Activated CD4-positive, alpha-beta T cell treated with anti-CD3 and anti-CD28 coated beads, Interleukin-2, amount 10 ng/mL, durations not matched to agents 24 days and 14 days (primary cell): ENCODE results near the gene CMSS1. TPM values are rescaled to one million over a fixed set of nuclear protein-coding genes. Genes with fewer than 3 reads are reported as not detected.

Source experiments
- DNase-seq: peaks from one replicate; pipeline ENCODE4 v3.0.0; 2022
- H3K27ac Mint-ChIP-seq: one replicate; pipeline ENCODE4 v1.8.0; 2022; ENCODE audit warnings: mild to moderate bottlenecking, mixed read lengths
- H3K27me3 Mint-ChIP-seq: one replicate; pipeline ENCODE4 v1.8.0; 2022; ENCODE audit warnings: mixed read lengths
- H3K36me3 Mint-ChIP-seq: one replicate; pipeline ENCODE4 v1.8.0; 2022; ENCODE audit warnings: low read depth, mild to moderate bottlenecking, mixed read lengths
- H3K4me1 Mint-ChIP-seq: one replicate; pipeline ENCODE4 v1.8.0; 2021; ENCODE audit warnings: mixed read lengths
- H3K4me3 Mint-ChIP-seq: one replicate; pipeline ENCODE4 v1.8.0; 2022; ENCODE audit warnings: mild to moderate bottlenecking, moderate library complexity, mixed read lengths
- H3K9me3 Mint-ChIP-seq: one replicate; pipeline ENCODE4 v1.8.0; 2021; ENCODE audit warnings: mixed read lengths
- intact Hi-C: fragments of 100-400 bp; cut with micrococcal nuclease; formaldehyde crosslinking; loops from one replicate; pipeline ENCODE4 v1.15.1; 2023
- total RNA-seq: library from RNA; stranded (reverse); gene quantifications from 2 replicates; pipeline ENCODE4 v1.2.3, GENCODE V29; 2022

The CMSS1 gene
- total RNA-seq, 1 donor from 2014 or later = 126 TPM

GRCh38 chr3:100020876-100021644 is 203.4 kb downstream of the CMSS1 start:
- Mint-ChIP-seq H3K4me1 (peaks cover 2% of the 10 kb centered on the region), H3K27ac (no peak overlapping the region), H3K36me3 (peaks cover 2% of the 10 kb centered on the region), H3K9me3 (no peaks in the 10 kb centered on the region), H3K27me3 (no peaks in the 10 kb centered on the region), H3K4me3 (no peak overlapping the region)
- intact Hi-C loops = no loop called here
- DNase-seq = no peak

- no peak overlapping the region for H3K4me3 Mint-ChIP-seq
- no peaks in the 10 kb centered on the region for H3K9me3 Mint-ChIP-seq
- no peak for DNase-seq
- intact Hi-C loops = no loop called here
- H3K36me3 Mint-ChIP-seq = peaks cover 2% of the 10 kb centered on the region
- H3K27ac Mint-ChIP-seq = no peak overlapping the region
- H3K4me1 Mint-ChIP-seq = peaks cover 2% of the 10 kb centered on the region
- H3K27me3 Mint-ChIP-seq = no peaks in the 10 kb centered on the region
These were observed 204.8 kb downstream of the CMSS1 start for GRCh38 chr3:100022506-100022905.

GRCh38 chr3:100023150-100023549 is 205.5 kb downstream of the CMSS1 start:
- Mint-ChIP-seq H3K36me3 (peaks cover 2% of the 10 kb centered on the region), H3K4me1 (peaks cover 2% of the 10 kb centered on the region), H3K9me3 (no peaks in the 10 kb centered on the region), H3K27ac (no peak overlapping the region), H3K4me3 (no peak overlapping the region), H3K27me3 (no peaks in the 10 kb centered on the region)
- DNase-seq = no peak
- intact Hi-C loops = no loop called here

- intact Hi-C loops = no loop called here
- no peaks in the 10 kb centered on the region for H3K9me3 Mint-ChIP-seq
- DNase-seq = no peak
- peaks cover 2% of the 10 kb centered on the region for H3K36me3 Mint-ChIP-seq
- H3K4me3 Mint-ChIP-seq = no peak overlapping the region
- H3K4me1 Mint-ChIP-seq = peaks cover under 1% of the 10 kb centered on the region
- H3K27me3 Mint-ChIP-seq = no peaks in the 10 kb centered on the region
- no peak overlapping the region for H3K27ac Mint-ChIP-seq
These were observed 205.9 kb downstream of the CMSS1 start for GRCh38 chr3:100023595-100023994.

GRCh38 chr3:100024520-100025303 is 207.1 kb downstream of the CMSS1 start:
- Mint-ChIP-seq H3K9me3 (no peaks in the 10 kb centered on the region), H3K36me3 (peaks cover 2% of the 10 kb centered on the region), H3K27ac (no peak overlapping the region), H3K4me3 (no peak overlapping the region), H3K4me1 (no peaks in the 10 kb centered on the region), H3K27me3 (no peaks in the 10 kb centered on the region)
- DNase-seq = no peak
- intact Hi-C loops = no loop called here

- DNase-seq = no peak
- Mint-ChIP-seq H3K4me3 (no peak overlapping the region), H3K36me3 (peaks cover 2% of the 10 kb centered on the region), H3K9me3 (no peaks in the 10 kb centered on the region), H3K4me1 (peaks cover 6% of the 10 kb centered on the region), H3K27ac (no peak overlapping the region), H3K27me3 (no peaks in the 10 kb centered on the region)
- intact Hi-C loops = no loop called here
These were observed 209.7 kb downstream of the CMSS1 start for GRCh38 chr3:100027321-100027720.

- intact Hi-C loops = no loop called here
- Mint-ChIP-seq H3K27ac (no peak overlapping the region), H3K4me1 (peaks cover 6% of the 10 kb centered on the region), H3K9me3 (no peaks in the 10 kb centered on the region), H3K36me3 (peaks cover 4% of the 10 kb centered on the region), H3K27me3 (no peaks in the 10 kb centered on the region), H3K4me3 (no peak overlapping the region)
- DNase-seq = no peak
These were observed 211.4 kb downstream of the CMSS1 start for GRCh38 chr3:100029052-100029451.

- Mint-ChIP-seq H3K36me3 (peaks cover 4% of the 10 kb centered on the region), H3K4me3 (no peak overlapping the region), H3K9me3 (no peaks in the 10 kb centered on the region), H3K27ac (no peak overlapping the region), H3K4me1 (peaks cover 6% of the 10 kb centered on the region), H3K27me3 (no peaks in the 10 kb centered on the region)
- intact Hi-C loops = no loop called here
- no peak for DNase-seq
These were observed 212.0 kb downstream of the CMSS1 start for GRCh38 chr3:100029689-100030088.

GRCh38 chr3:100030346-100030745 is 212.7 kb downstream of the CMSS1 start:
- no peaks in the 10 kb centered on the region for H3K9me3 Mint-ChIP-seq
- no peak for DNase-seq
- H3K36me3 Mint-ChIP-seq = peaks cover 4% of the 10 kb centered on the region
- intact Hi-C loops = no loop called here
- H3K27me3 Mint-ChIP-seq = no peaks in the 10 kb centered on the region
- no peak overlapping the region for H3K27ac Mint-ChIP-seq
- no peak overlapping the region for H3K4me3 Mint-ChIP-seq
- H3K4me1 Mint-ChIP-seq = peaks cover 6% of the 10 kb centered on the region

GRCh38 chr3:100030914-100031425 is 213.3 kb downstream of the CMSS1 start:
- peaks cover 4% of the 10 kb centered on the region for H3K36me3 Mint-ChIP-seq
- no peak overlapping the region for H3K4me3 Mint-ChIP-seq
- no peaks in the 10 kb centered on the region for H3K27me3 Mint-ChIP-seq
- H3K4me1 Mint-ChIP-seq = peaks cover 6% of the 10 kb centered on the region
- no peaks in the 10 kb centered on the region for H3K9me3 Mint-ChIP-seq
- intact Hi-C loops = no loop called here
- no peak overlapping the region for H3K27ac Mint-ChIP-seq
- DNase-seq = no peak

GRCh38 chr3:100032243-100032642 is 214.6 kb downstream of the CMSS1 start:
- H3K4me1 Mint-ChIP-seq = peaks cover 6% of the 10 kb centered on the region
- DNase-seq = no peak
- H3K9me3 Mint-ChIP-seq = no peaks in the 10 kb centered on the region
- no peak overlapping the region for H3K4me3 Mint-ChIP-seq
- intact Hi-C loops = no loop called here
- H3K36me3 Mint-ChIP-seq = peaks cover 4% of the 10 kb centered on the region
- no peaks in the 10 kb centered on the region for H3K27me3 Mint-ChIP-seq
- H3K27ac Mint-ChIP-seq = no peak overlapping the region

- no peaks in the 10 kb centered on the region for H3K9me3 Mint-ChIP-seq
- DNase-seq = no peak
- peaks cover 4% of the 10 kb centered on the region for H3K36me3 Mint-ChIP-seq
- H3K4me3 Mint-ChIP-seq = no peak overlapping the region
- peaks cover 6% of the 10 kb centered on the region for H3K4me1 Mint-ChIP-seq
- no peaks in the 10 kb centered on the region for H3K27me3 Mint-ChIP-seq
- H3K27ac Mint-ChIP-seq = no peak overlapping the region
- intact Hi-C loops = no loop called here
These were observed 215.5 kb downstream of the CMSS1 start for GRCh38 chr3:100033184-100033583.

- no peaks in the 10 kb centered on the region for H3K27me3 Mint-ChIP-seq
- peaks cover 4% of the 10 kb centered on the region for H3K36me3 Mint-ChIP-seq
- H3K27ac Mint-ChIP-seq = no peak overlapping the region
- no peak for DNase-seq
- H3K4me1 Mint-ChIP-seq = peaks cover 9% of the 10 kb centered on the region
- H3K4me3 Mint-ChIP-seq = no peak overlapping the region
- intact Hi-C loops = no loop called here
- H3K9me3 Mint-ChIP-seq = no peaks in the 10 kb centered on the region
These were observed 216.3 kb downstream of the CMSS1 start for GRCh38 chr3:100033903-100034471.

- DNase-seq = no peak
- no peak overlapping the region for H3K27ac Mint-ChIP-seq
- no peak overlapping the region for H3K4me3 Mint-ChIP-seq
- intact Hi-C loops = no loop called here
- peaks cover 4% of the 10 kb centered on the region for H3K4me1 Mint-ChIP-seq
- no peaks in the 10 kb centered on the region for H3K36me3 Mint-ChIP-seq
- no peaks in the 10 kb centered on the region for H3K27me3 Mint-ChIP-seq
- H3K9me3 Mint-ChIP-seq = no peaks in the 10 kb centered on the region
These were observed 221.4 kb downstream of the CMSS1 start for GRCh38 chr3:100039075-100039474.
